Caco-2 (cell line): ENCODE data around the gene CTSZ. TPM values are rescaled to one million over a fixed set of nuclear protein-coding genes. Genes with fewer than 3 reads are reported as not detected.
"Not testable (repeated sequence)": the region's sequence is repeated elsewhere in the genome, so short reads cannot be mapped to it uniquely, and the experiment has no call there.

Experiments
- BruUV-seq: library from RNA; stranded (reverse); fragments of 400-500 nt; replicated peaks from 2 replicates; lab custom pipeline; 2021; lab: Mats Ljungman, UMichigan
- CTCF ChIA-PET: fragments of 300-600 bp; sonication (Branson Sonifier 250); formaldehyde crosslinking; loops from one replicate; lab custom pipeline; 2022; ENCODE audit warnings: antibody characterized with exemption; lab: Charles Lee
- POLR2A ChIA-PET: fragments of 300-600 bp; sonication (Branson Sonifier 250); formaldehyde crosslinking; loops from one replicate; lab custom pipeline; 2022; ENCODE audit warnings: antibody characterized with exemption; lab: Charles Lee
- DNase-seq, 2 experiments: peaks; one replicate each; pipeline versions ENCODE4 v3.0.0 to v3.0.0-alpha.2; 2020 to 2022
- H3K27me3 ChIP-seq: replicated peaks from 2 replicates; pipeline ENCODE4 v1.6.0; 2011; ENCODE audit warnings: low read length; ENCODE audit not compliant: control insufficient read depth, insufficient read depth
- H3K36me3 ChIP-seq: 2 replicates; pipeline ENCODE4 v1.5.1; 2011; ENCODE audit warnings: low read length; ENCODE audit not compliant: control insufficient read depth, insufficient read depth
- H3K4me1 ChIP-seq: fragments of 250-450 bp; sonication (Bioruptor Pico); 2 replicates; pipeline ENCODE4 v1.5.1; 2020; ENCODE audit warnings: mild to moderate bottlenecking
- H3K4me3 ChIP-seq: 2 replicates; pipeline ENCODE4 v1.5.1; 2011; ENCODE audit warnings: low read depth, mild to moderate bottlenecking, control low read depth, low read length
- H3K9me3 ChIP-seq: fragments of 250-450 bp; sonication (Bioruptor Pico); 2 replicates; pipeline ENCODE4 v1.5.1; 2020; ENCODE audit warnings: mild to moderate bottlenecking, moderate library complexity
- H3K27ac Mint-ChIP-seq: one replicate; pipeline ENCODE4 v1.8.0; 2022; ENCODE audit warnings: mixed read lengths; ENCODE audit not compliant: unreplicated experiment
- H3K27me3 Mint-ChIP-seq: one replicate; pipeline ENCODE4 v1.8.0; 2022; ENCODE audit warnings: mixed read lengths; ENCODE audit not compliant: insufficient read depth, unreplicated experiment
- H3K36me3 Mint-ChIP-seq: one replicate; pipeline ENCODE4 v1.8.0; 2022; ENCODE audit warnings: mild to moderate bottlenecking, mixed read lengths; ENCODE audit not compliant: insufficient read depth, unreplicated experiment
- H3K4me1 Mint-ChIP-seq: one replicate; pipeline ENCODE4 v1.8.0; 2022; ENCODE audit warnings: low read depth, mixed read lengths; ENCODE audit not compliant: unreplicated experiment
- H3K4me3 Mint-ChIP-seq: one replicate; pipeline ENCODE4 v1.8.0; 2022; ENCODE audit warnings: mild to moderate bottlenecking, moderate library complexity, mixed read lengths; ENCODE audit not compliant: unreplicated experiment
- H3K9me3 Mint-ChIP-seq: one replicate; pipeline ENCODE4 v1.8.0; 2022; ENCODE audit warnings: mixed read lengths; ENCODE audit not compliant: unreplicated experiment
- intact Hi-C: fragments of 100-400 bp; cut with micrococcal nuclease; formaldehyde crosslinking; loops from one replicate; pipeline ENCODE4 v1.10.0; 2022; ENCODE audit not compliant: unreplicated experiment
- total RNA-seq: library from RNA; stranded (reverse); gene quantifications from 2 replicates; pipeline ENCODE4 v1.2.3, GENCODE V29; 2022
- TF ChIP-seq, protein P1 (sequence below), 2 experiments: fragments of 200-600 bp in 1 of 2; IDR thresholded peaks; 1 replicate in 1 of 2; 2 replicates in 1 of 2; pipeline versions ENCODE4 v1.5.1 to v1.8.0; 2011 to 2022; ENCODE audit warnings: antibody characterized with exemption in 1 of 2, control low read depth in 1 of 2, inconsistent platforms in 1 of 2, low read depth in 1 of 2, low read length in 1 of 2, mild to moderate bottlenecking in 1 of 2, moderate library complexity in 1 of 2; ENCODE audit not compliant: insufficient read depth in 1 of 2, severe bottlenecking in 1 of 2, unreplicated experiment in 1 of 2

Gene CTSZ
- total RNA-seq, 1 experiment from 2014 or later = 228 TPM

DNA sequence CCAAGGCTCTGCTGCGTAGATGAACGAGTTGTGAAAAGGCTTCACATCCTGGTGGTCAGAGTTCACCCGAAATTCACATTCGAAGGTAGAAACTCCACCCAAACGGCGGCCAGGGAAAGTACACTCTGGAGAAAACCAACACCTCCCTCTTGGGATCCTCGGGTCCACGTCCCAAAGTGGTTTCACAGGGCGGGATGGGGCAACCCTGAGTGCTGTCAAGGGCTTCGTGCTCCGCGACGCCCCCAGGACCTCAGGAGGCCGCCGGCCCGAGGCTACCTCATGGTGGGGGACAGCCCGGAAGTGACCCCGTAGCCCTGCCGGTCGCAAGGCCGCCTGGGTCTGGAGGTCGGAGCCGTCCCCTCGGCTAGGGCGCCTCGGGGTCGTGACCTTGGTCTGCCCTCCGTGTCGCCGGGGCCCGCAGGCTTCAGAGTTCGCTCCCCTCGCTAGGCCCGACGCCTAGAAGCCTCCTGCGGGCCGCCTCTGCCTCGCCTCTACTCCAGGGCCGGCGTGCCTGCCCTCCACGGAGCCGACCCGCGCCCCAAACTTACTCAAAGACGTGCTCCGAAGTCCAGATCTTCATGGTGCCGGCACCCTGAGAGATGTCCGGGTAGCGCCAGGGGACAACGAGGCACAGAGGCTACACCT lies 35.2 kb upstream of the CTSZ start, which contains the start of gene PRELID3B:
TSS of gene PRELID3B (minus strand) at position 636 of the 645 bp plus-strand sequence. CDS start at position 580, 56 bp downstream.
- ChIA-PET POLR2A (interaction anchor here (0.6 to 3.2 kb wide), 3 partner anchors 10 to 470 kb away, joined by 3 to 56 read pairs (median 4); partner anchors contain the start of genes ATP5F1E and NELFCD), CTCF (interaction anchor here (0.5 to 1.9 kb wide), 3 partner anchors 10 to 484 kb away, joined by 3 to 7 read pairs (median 3); partner anchors contain the start of gene ATP5F1E)
- Mint-ChIP-seq H3K4me1 (peaks cover 30% of the 10 kb centered on the region), H3K9me3 (no peaks in the 10 kb centered on the region), H3K27me3 (no peaks in the 10 kb centered on the region), H3K36me3 (peaks cover 36% of the 10 kb centered on the region), H3K4me3 (peak within 1 kb of the TSS; percentile 70), H3K27ac (peak within 1 kb of the TSS; percentile 80)
- H3K27me3 ChIP-seq = no peaks in the 10 kb centered on the region
- H3K4me1 ChIP-seq = peaks cover 43% of the 10 kb centered on the region
- BruUV-seq = no TSS peak
- H3K4me3 ChIP-seq = peak within 1 kb of the TSS; percentile 89
- H3K9me3 ChIP-seq = no peaks in the 10 kb centered on the region
- TF ChIP-seq, protein P1, sequence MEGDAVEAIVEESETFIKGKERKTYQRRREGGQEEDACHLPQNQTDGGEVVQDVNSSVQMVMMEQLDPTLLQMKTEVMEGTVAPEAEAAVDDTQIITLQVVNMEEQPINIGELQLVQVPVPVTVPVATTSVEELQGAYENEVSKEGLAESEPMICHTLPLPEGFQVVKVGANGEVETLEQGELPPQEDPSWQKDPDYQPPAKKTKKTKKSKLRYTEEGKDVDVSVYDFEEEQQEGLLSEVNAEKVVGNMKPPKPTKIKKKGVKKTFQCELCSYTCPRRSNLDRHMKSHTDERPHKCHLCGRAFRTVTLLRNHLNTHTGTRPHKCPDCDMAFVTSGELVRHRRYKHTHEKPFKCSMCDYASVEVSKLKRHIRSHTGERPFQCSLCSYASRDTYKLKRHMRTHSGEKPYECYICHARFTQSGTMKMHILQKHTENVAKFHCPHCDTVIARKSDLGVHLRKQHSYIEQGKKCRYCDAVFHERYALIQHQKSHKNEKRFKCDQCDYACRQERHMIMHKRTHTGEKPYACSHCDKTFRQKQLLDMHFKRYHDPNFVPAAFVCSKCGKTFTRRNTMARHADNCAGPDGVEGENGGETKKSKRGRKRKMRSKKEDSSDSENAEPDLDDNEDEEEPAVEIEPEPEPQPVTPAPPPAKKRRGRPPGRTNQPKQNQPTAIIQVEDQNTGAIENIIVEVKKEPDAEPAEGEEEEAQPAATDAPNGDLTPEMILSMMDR (IDR thresholded peaks at IDR 0.05; ENCODE audit: insufficient read depth in 1 of 2, low read depth in 1 of 2, low read length in 1 of 2, severe bottlenecking in 1 of 2, unreplicated experiment in 1 of 2) = peak in 1 of 2 experiments; percentile 15
- intact Hi-C loops = loop anchor here (1.0 to 2.0 kb wide), 3 partner anchors 10 to 61 kb away; partner anchors contain the start of genes ATP5F1E and NELFCD
- peaks cover 6% of the 10 kb centered on the region for H3K36me3 ChIP-seq
- peak; percentile 81 to 83 for DNase-seq

DNA sequence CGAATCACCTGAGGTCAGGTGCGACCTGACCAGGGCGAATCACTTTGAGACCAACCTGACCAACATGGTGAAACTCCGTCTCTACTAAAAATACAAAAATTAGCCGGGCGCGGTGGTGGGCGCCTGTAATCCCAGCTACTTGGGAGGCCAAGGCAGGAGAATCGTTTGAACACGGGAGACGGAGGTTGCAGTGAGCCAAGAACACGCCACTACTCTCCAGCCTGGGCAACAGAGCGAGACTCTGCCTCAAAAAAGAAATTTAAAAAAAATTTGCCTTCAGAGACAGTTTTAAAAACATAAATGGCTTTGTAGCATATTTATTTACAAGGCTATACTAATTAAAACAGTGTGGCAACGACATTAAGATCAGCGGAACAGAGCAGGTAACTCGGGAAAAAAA lies 34.4 kb upstream of the CTSZ start:
- H3K9me3 Mint-ChIP-seq, H3K36me3 ChIP-seq, H3K9me3 ChIP-seq, H3K27me3 Mint-ChIP-seq, H3K27me3 ChIP-seq, intact Hi-C loops, DNase-seq: not testable (repeated sequence)
- H3K27ac Mint-ChIP-seq = peak overlapping the region; percentile 20
- ChIA-PET POLR2A (interaction anchor here (3.2 kb wide), 1 partner anchor 10 kb away, joined by 56 read pairs; the partner anchor contains the start of gene ATP5F1E), CTCF (interaction anchor here (0.5 to 1.9 kb wide), 3 partner anchors 9 to 485 kb away, joined by 3 to 7 read pairs (median 3); partner anchors contain the start of gene ATP5F1E)
- BruUV-seq = TSS peak; percentile 24
- peaks cover 44% of the 10 kb centered on the region for H3K36me3 Mint-ChIP-seq
- Histone ChIP-seq H3K4me3 (peak overlapping the region; percentile 89), H3K4me1 (peaks cover 35% of the 10 kb centered on the region)
- peak overlapping the region; percentile 70 for H3K4me3 Mint-ChIP-seq
- peaks cover 22% of the 10 kb centered on the region for H3K4me1 Mint-ChIP-seq

DNA sequence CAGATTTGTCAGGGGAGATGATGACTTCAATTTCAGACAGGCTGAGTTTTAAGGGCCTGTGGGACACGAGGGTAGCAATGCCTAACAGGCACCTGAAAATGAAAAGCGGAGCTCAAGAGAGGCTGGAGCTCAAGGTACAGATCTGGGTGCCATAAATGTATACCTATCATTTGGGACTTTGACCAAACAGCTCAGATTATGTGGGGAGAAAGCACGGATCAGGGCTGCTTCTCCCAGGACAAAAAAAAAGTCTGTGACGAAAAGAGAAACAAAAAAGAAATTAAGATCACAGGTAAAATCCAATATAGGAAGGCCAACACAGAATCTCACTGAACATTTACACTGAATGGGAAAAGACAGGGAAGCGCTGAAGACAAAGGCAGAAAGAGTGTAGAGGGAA lies 33.6 kb upstream of the CTSZ start:
- no peak for DNase-seq
- H3K4me3 ChIP-seq = peak overlapping the region; percentile 89
- ChIA-PET CTCF (interaction anchor here (1.1 kb wide), 2 partner anchors 8 to 182 kb away, joined by 5 to 8 read pairs; partner anchors contain the start of gene ATP5F1E), POLR2A (interaction anchor here (3.2 kb wide), 1 partner anchor 9 kb away, joined by 56 read pairs; the partner anchor contains the start of gene ATP5F1E)
- intact Hi-C loops = no loop called here
- Mint-ChIP-seq H3K36me3 (peaks cover 53% of the 10 kb centered on the region), H3K4me1 (peaks cover 23% of the 10 kb centered on the region), H3K27me3 (no peaks in the 10 kb centered on the region), H3K9me3 (no peaks in the 10 kb centered on the region), H3K4me3 (peak overlapping the region; percentile 70), H3K27ac (peak overlapping the region; percentile 20)
- BruUV-seq = no TSS peak
- H3K9me3 ChIP-seq = no peaks in the 10 kb centered on the region
- peaks cover 13% of the 10 kb centered on the region for H3K36me3 ChIP-seq
- peaks cover 35% of the 10 kb centered on the region for H3K4me1 ChIP-seq
- TF ChIP-seq, protein P1 (IDR thresholded peaks at IDR 0.05; ENCODE audit: insufficient read depth in 1 of 2, low read depth in 1 of 2, low read length in 1 of 2, severe bottlenecking in 1 of 2, unreplicated experiment in 1 of 2) = no peak
- H3K27me3 ChIP-seq = no peaks in the 10 kb centered on the region
